ENCODE measurements around the gene FABP3. TPM values are rescaled to one million over a fixed set of nuclear protein-coding genes. Genes with fewer than 3 reads are reported as not detected.

The FABP3 gene
- total and polyA plus RNA-seq, 4 donors = 6.9 to 82.0 (median 40.8) TPM

GRCh38 chr1:31380181-31380580, 7.3 kb upstream of the FABP3 start:
- Histone ChIP-seq H3K27me3 (ENCODE audit: control insufficient read depth in 1 of 2, insufficient read depth in 2 of 2, low read length in 1 of 2) (no peaks in the 10 kb centered on the region), H3K9me3 (ENCODE audit: control insufficient read depth, low read length) (no peaks in the 10 kb centered on the region), H3K4me3 (ENCODE audit: low read length in 2 of 2) (no peak overlapping the region), H3K27ac (ENCODE audit: low read depth in 1 of 2, low read length in 2 of 2) (no peak overlapping the region), H3K4me1 (ENCODE audit: control insufficient read depth in 1 of 2, insufficient read depth in 2 of 2, low read length in 2 of 2) (no peaks in the 10 kb centered on the region), H3K36me3 (ENCODE audit: control insufficient read depth in 1 of 2, insufficient read depth in 2 of 2, low read length in 1 of 2) (no peaks in the 10 kb centered on the region)
- WGBS, 2 donors = 5 to 11% methylated on average over 3 of the region's 3 CpGs
- DNase-seq (no peak), ATAC-seq (ENCODE audit: low FRiP score) (no peak)
- intact Hi-C loops (cut with DNase I) = no loop called here

GRCh38 chr1:31378001-31378400, 5.1 kb upstream of the FABP3 start:
- Histone ChIP-seq H3K27ac (ENCODE audit: low read depth in 1 of 2, low read length in 2 of 2) (no peak overlapping the region), H3K36me3 (ENCODE audit: control insufficient read depth in 1 of 2, insufficient read depth in 2 of 2, low read length in 1 of 2) (no peaks in the 10 kb centered on the region), H3K4me1 (ENCODE audit: control insufficient read depth in 1 of 2, insufficient read depth in 2 of 2, low read length in 2 of 2) (peaks cover 0 to 3% of the 10 kb centered on the region in 2 donors), H3K9me3 (ENCODE audit: control insufficient read depth, low read length) (no peaks in the 10 kb centered on the region), H3K4me3 (ENCODE audit: low read length in 2 of 2) (no peak overlapping the region), H3K27me3 (ENCODE audit: control insufficient read depth in 1 of 2, insufficient read depth in 2 of 2, low read length in 1 of 2) (no peaks in the 10 kb centered on the region)
- no peak for ATAC-seq (ENCODE audit: low FRiP score)
- intact Hi-C loops (cut with DNase I) = no loop called here
- no peak for DNase-seq

DNA sequence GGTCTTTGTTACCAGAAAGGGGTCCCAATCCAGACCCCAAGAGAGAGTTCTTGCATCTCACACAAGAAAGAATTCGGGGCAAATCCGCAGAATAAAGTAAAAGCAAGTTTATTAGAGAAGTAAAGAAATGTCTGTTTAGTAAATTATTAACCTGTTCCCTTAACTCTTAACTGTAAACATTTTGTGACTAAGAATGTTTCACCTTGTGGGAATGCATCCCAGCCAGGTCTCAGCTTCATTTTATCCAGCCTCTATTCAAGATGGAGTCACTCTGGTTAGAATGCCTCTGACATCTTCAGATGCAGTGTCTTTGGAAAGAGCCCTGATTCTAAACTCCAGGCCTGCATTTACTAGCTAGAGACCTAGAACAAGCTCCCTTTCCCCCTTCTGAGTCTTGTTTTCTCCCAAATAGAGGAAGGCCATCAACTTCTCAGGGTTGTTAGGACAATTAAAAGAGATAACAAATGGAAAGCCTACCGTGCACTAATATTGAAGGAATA, 4.5 kb upstream of the FABP3 start:
- Histone ChIP-seq H3K27ac (ENCODE audit: low read depth in 1 of 2, low read length in 2 of 2) (no peak overlapping the region), H3K27me3 (ENCODE audit: control insufficient read depth in 1 of 2, insufficient read depth in 2 of 2, low read length in 1 of 2) (no peaks in the 10 kb centered on the region), H3K36me3 (ENCODE audit: control insufficient read depth in 1 of 2, insufficient read depth in 2 of 2, low read length in 1 of 2) (no peaks in the 10 kb centered on the region), H3K4me3 (ENCODE audit: low read length in 2 of 2) (no peak overlapping the region), H3K9me3 (ENCODE audit: control insufficient read depth, low read length) (no peaks in the 10 kb centered on the region), H3K4me1 (ENCODE audit: control insufficient read depth in 1 of 2, insufficient read depth in 2 of 2, low read length in 2 of 2) (peaks cover 0 to 3% of the 10 kb centered on the region in 2 donors)
- DNase-seq (no peak), ATAC-seq (ENCODE audit: low FRiP score) (no peak)
- intact Hi-C loops (cut with DNase I) = no loop called here
- 94 to 97% methylated on average over 3 of the region's 3 CpGs for WGBS, 2 donors

DNA sequence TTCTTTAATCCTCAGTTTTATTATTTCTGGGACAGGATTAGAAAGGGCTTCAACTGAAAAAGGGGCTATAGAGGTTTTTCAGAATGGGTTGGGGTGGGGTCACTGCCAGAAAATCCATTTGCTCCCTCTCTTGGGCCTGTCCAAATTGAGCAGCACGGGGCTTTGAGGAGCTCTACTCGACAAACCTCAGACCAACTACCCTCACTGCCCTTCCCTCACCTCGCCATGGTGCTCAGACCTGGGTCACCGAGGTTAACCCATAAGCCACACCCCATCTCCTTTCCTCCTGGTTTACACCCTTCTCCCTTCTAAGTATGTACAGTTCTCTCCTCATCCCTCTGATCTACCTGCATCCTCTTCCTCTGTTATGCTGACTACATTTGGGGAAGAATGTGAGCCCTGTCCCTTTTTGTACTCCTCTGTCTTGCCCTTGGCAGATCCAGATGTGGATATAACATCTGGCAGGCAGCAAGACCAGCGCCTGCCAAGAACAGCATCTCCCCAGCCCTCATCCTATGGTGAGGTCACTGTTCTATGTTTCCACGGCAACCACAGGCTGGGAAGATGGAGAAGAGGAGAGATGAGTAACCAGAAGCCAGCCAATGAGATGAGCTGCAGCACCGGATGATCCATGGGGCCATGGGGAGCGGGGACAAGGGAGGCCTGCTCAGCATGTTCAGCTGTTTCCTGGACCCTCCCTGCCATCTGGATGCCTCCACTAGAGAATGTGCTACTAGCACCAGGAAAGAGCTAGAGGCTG, 3.7 kb upstream of the FABP3 start:
- no peaks in the 10 kb centered on the region for H3K27me3 ChIP-seq (ENCODE audit: control insufficient read depth in 1 of 2, insufficient read depth in 2 of 2, low read length in 1 of 2)
- no peaks in the 10 kb centered on the region for H3K36me3 ChIP-seq (ENCODE audit: control insufficient read depth in 1 of 2, insufficient read depth in 2 of 2, low read length in 1 of 2)
- WGBS, 2 donors = 62 to 64% methylated on average over 8 of the region's 8 CpGs
- no peaks in the 10 kb centered on the region for H3K9me3 ChIP-seq (ENCODE audit: control insufficient read depth, low read length)
- intact Hi-C loops (cut with DNase I) = no loop called here
- DNase-seq (peak; percentile 52 to 78), ATAC-seq (ENCODE audit: low FRiP score) (no peak)
- no peak overlapping the region for H3K4me3 ChIP-seq (ENCODE audit: low read length in 2 of 2)
- H3K27ac ChIP-seq (ENCODE audit: low read depth in 1 of 2, low read length in 2 of 2) = no peak overlapping the region
- peaks cover under 1 to 3% of the 10 kb centered on the region in 2 donors for H3K4me1 ChIP-seq (ENCODE audit: control insufficient read depth in 1 of 2, insufficient read depth in 2 of 2, low read length in 2 of 2)

- ATAC-seq (ENCODE audit: low FRiP score) (peak; percentile 41), DNase-seq (peak; percentile 73 to 84)
- H3K27ac ChIP-seq (ENCODE audit: low read depth in 1 of 2, low read length in 2 of 2) = peak overlapping the region; percentile 25 to 73
- H3K4me3 ChIP-seq (ENCODE audit: low read length in 2 of 2) = no peak overlapping the region
- no peaks in the 10 kb centered on the region for H3K36me3 ChIP-seq (ENCODE audit: control insufficient read depth in 1 of 2, insufficient read depth in 2 of 2, low read length in 1 of 2)
- no peaks in the 10 kb centered on the region for H3K9me3 ChIP-seq (ENCODE audit: control insufficient read depth, low read length)
- H3K27me3 ChIP-seq (ENCODE audit: control insufficient read depth in 1 of 2, insufficient read depth in 2 of 2, low read length in 1 of 2) = no peaks in the 10 kb centered on the region
- H3K4me1 ChIP-seq (ENCODE audit: control insufficient read depth in 1 of 2, insufficient read depth in 2 of 2, low read length in 2 of 2) = peaks cover 3 to 6% of the 10 kb centered on the region in 2 donors
- 11 to 17% methylated on average over 7 of the region's 7 CpGs for WGBS, 2 donors
- intact Hi-C loops (cut with DNase I) = no loop called here
These were observed 1.8 kb upstream of the FABP3 start for GRCh38 chr1:31374511-31375196.

DNA sequence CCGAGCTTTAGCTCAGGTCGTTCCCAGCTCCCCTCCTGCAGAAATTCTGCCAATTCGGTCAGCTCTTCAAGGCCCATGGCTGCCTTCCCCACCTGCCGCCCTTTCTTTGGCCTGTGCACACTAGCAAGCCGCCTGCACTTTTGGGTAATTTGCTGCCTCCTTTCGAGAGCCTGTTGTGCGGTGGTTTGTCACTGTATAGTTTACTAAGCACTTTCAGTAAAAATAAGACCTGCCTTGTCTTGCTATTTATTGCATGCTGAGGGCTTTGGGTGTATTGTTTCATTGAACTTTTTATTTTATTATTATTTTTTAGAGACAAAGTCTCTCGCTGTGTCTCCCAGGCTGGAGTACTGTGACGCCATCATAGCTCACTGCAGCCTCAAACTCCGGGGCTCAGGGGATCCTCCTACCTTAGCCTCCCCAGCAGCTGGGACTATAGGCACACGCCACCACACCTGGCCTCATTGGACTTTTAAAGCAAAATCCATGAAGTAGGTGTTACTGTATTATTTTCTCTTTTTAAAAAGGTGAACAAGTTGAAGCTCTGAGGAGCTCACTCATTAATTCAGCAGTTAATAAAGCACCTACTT, 1.1 kb upstream of the FABP3 start:
- intact Hi-C loops (cut with DNase I) = no loop called here
- Histone ChIP-seq H3K4me3 (ENCODE audit: low read length in 2 of 2) (no peak overlapping the region), H3K4me1 (ENCODE audit: control insufficient read depth in 1 of 2, insufficient read depth in 2 of 2, low read length in 2 of 2) (peaks cover 3 to 9% of the 10 kb centered on the region in 2 donors), H3K9me3 (ENCODE audit: control insufficient read depth, low read length) (no peaks in the 10 kb centered on the region), H3K27me3 (ENCODE audit: control insufficient read depth in 1 of 2, insufficient read depth in 2 of 2, low read length in 1 of 2) (no peaks in the 10 kb centered on the region), H3K36me3 (ENCODE audit: control insufficient read depth in 1 of 2, insufficient read depth in 2 of 2, low read length in 1 of 2) (no peaks in the 10 kb centered on the region), H3K27ac (ENCODE audit: low read depth in 1 of 2, low read length in 2 of 2) (peak overlapping the region; percentile 25 to 73)
- 27 to 31% methylated on average over 11 of the region's 11 CpGs for WGBS, 2 donors
- DNase-seq = no peak
- ATAC-seq (ENCODE audit: low FRiP score) = no peak

DNA sequence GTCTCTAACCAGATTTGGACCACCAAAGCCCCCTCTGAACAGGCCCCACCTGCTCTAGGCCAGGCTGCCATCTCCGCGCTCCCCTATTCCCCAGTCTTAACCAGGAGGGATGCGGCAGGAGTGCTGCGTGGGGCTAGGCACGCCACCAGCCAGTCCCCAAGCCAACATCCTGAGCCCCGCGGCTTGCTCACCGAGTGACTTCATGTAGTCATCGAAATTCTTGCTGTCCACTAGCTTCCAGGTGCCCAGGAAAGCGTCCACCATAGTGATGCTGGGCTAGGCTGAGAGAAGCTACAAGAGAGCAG, 173 bp downstream of the FABP3 start:
- WGBS, 2 donors = 34 to 37% methylated on average over 10 of the region's 10 CpGs
- H3K9me3 ChIP-seq (ENCODE audit: control insufficient read depth, low read length) = no peaks in the 10 kb centered on the region
- DNase-seq (no peak), ATAC-seq (ENCODE audit: low FRiP score) (peak; percentile 15)
- H3K27me3 ChIP-seq (ENCODE audit: control insufficient read depth in 1 of 2, insufficient read depth in 2 of 2, low read length in 1 of 2) = no peaks in the 10 kb centered on the region
- intact Hi-C loops (cut with DNase I) = no loop called here
- H3K4me3 ChIP-seq (ENCODE audit: low read length in 2 of 2) = peak overlapping the region in 1 of 2 donors; percentile 1
- no peaks in the 10 kb centered on the region for H3K36me3 ChIP-seq (ENCODE audit: control insufficient read depth in 1 of 2, insufficient read depth in 2 of 2, low read length in 1 of 2)
- peak overlapping the region in 1 of 2 donors; percentile 89 for H3K27ac ChIP-seq (ENCODE audit: low read depth in 1 of 2, low read length in 2 of 2)
- H3K4me1 ChIP-seq (ENCODE audit: control insufficient read depth in 1 of 2, insufficient read depth in 2 of 2, low read length in 2 of 2) = peaks cover 3 to 9% of the 10 kb centered on the region in 2 donors

DNA sequence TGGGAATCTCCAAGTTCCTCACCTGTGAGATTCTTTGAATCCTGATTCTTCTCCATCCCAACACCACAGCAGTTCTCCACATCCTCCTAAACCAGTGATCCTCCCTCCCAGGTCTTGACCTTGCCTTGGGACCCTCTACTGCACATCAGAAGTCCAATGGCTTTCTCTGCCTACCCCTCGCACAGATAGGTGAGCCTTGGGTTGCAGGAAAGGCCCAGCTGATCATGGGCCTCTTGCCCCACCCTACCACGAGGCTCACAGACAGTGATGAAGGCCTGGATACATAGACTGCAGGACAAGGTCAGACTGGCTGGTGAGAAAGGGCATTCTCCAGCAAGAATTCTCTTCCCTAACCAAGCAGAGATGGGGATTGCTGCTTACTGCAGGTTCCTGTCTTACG, 825 bp downstream of the FABP3 start:
- intact Hi-C loops (cut with DNase I) = no loop called here
- ATAC-seq (ENCODE audit: low FRiP score) (no peak), DNase-seq (no peak)
- Histone ChIP-seq H3K36me3 (ENCODE audit: control insufficient read depth in 1 of 2, insufficient read depth in 2 of 2, low read length in 1 of 2) (peaks cover 0 to 4% of the 10 kb centered on the region in 2 donors), H3K4me1 (ENCODE audit: control insufficient read depth in 1 of 2, insufficient read depth in 2 of 2, low read length in 2 of 2) (peaks cover 3 to 9% of the 10 kb centered on the region in 2 donors), H3K27ac (ENCODE audit: low read depth in 1 of 2, low read length in 2 of 2) (no peak overlapping the region), H3K27me3 (ENCODE audit: control insufficient read depth in 1 of 2, insufficient read depth in 2 of 2, low read length in 1 of 2) (no peaks in the 10 kb centered on the region), H3K4me3 (ENCODE audit: low read length in 2 of 2) (no peak overlapping the region), H3K9me3 (ENCODE audit: control insufficient read depth, low read length) (no peaks in the 10 kb centered on the region)
- 81 to 82% methylated on average over 3 of the region's 3 CpGs for WGBS, 2 donors
